NOMO-1 (cell line): Measurements from ENCODE around the gene MT1M.
"Not testable (repeated sequence)": the region's sequence is repeated elsewhere in the genome, so short reads cannot be mapped to it uniquely, and the experiment has no call there.

Source experiments
- DNase-seq, 2 experiments: peaks; one replicate each; lab custom pipeline; 2025; ENCODE audit not compliant: unreplicated experiment in 2 of 2; lab: John Stamatoyannopoulos, UW

Gene MT1M

DNA sequence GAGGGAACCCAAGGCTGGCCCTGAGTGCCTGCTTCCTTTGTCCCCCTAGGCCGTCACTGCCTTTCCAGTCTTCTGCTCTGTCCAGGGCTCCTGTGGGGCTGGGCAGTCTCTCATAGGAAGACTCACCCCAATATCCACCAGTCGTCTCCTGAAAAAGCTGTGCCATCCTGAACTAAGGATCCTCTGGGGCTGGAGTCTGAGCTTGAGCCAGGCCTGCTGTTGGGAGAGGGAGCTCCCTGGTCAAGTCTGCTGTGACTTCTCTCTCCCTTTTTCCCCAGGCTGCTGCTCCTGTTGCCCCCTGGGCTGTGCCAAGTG lies 38.1 kb downstream of the MT1M start:
- no peak for DNase-seq

DNA sequence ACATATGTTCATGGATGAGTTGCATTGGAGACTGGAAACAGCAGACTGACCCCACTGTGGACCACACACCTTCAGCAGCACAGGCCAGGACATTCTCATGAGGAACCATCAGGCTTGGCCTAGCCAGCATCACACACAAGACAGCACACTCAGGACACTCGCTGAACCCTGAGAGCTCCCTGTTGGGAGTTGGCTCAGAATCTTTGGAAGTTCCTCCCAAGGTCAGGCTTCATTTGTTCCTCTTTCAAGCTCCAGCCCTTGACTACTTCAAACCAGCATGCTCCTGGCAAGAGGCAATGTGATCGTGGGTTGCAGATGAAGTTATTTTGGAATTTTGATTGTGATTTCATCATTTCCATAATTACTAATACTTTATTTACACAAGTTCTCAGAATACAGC lies 39.2 kb downstream of the MT1M start:
- not testable (repeated sequence) for DNase-seq

DNA sequence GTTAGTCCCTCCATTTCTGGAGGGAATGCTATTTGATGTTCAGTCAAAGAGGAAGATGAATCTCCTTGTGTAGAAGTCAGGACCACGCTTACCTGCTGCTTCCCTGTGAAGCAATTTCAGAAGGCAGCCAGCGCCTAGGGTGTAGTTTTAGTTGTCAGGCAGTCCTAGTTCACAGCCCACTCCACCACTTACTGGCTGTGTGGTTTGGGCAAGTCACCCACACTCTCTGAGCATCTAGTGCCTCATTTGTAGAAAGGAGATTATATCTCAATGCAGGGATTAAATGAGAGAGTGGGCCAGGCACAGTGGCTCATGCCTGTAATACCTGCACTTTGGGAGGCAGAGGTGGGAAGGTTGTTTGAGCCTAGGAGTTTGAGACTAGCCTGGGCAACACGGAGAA lies 39.7 kb downstream of the MT1M start:
- DNase-seq: not testable (repeated sequence)

DNA sequence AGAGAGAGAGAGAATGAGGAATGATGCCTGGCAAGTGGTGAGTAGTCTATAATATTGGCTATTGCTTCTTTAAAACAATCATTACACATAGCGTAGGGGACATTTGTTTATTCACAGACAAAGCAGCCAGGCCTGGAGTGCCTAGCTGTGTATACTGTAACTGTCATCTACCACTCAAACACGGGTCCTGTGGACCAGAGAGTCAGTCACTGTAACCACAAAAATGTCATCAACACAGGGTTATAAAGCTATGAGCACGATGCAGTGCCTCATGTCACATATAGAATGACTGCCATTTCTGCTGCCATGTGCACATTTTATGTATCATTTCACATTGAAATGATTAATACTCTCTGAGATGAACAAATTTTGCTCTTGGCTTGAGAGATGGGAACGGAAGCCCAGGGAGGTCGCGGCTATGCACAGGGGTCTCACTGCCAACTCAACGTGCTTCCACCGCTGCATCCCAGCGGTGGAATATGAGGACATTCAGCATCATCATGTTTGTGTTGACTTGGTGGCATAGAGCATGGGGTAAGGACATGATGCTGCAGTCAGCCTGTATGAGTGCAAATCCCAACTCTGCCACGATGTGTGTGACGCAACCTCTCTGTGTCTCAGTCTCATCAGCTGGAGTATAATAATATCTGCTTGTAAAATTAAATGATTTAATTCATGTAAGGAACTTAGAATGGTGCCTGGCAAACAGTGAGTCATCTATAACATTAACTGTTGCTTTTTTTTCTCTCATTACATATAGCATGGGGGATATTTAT lies 40.5 kb downstream of the MT1M start:
- DNase-seq: peak in 1 of 2 experiments; percentile 8

DNA sequence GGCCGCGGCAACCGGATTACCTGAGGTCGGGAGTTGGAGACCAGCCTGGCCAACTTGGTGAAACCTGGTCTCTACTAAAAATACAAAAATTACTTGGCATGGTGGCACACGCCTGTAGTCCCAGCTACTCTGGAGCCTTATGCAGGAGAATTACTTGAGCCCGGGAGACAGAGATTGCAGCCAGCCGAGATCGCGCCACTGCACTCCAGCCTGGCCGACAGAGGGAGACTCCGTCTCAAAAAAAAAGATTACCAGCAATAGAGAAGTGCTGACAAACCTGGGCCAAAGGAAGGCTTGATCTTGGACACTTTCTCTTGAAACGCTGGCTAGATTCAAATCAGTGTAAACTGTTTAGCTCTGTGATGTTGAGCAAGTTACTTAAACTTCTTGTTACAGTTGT lies 41.5 kb downstream of the MT1M start:
- DNase-seq: peak; percentile 51 to 67

DNA sequence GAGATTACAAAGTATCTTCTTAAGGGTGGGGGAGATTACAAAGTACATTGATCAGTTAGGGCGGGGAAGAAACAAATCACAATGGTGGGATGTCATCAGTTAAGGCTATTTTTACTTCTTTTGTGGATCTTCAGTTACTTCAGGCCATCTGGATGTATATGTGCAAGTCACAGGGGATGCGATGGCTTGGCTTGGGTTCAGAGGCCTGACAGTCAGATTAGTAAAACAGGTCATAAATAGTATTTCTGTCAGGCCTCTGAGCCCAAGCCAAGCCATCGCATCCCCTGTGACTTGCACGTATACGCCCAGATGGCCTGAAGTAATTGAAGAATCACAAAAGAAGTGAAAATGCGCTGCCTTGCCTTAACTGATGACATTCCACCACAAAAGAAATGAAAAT lies 42.1 kb downstream of the MT1M start:
- not testable (repeated sequence) for DNase-seq

DNA sequence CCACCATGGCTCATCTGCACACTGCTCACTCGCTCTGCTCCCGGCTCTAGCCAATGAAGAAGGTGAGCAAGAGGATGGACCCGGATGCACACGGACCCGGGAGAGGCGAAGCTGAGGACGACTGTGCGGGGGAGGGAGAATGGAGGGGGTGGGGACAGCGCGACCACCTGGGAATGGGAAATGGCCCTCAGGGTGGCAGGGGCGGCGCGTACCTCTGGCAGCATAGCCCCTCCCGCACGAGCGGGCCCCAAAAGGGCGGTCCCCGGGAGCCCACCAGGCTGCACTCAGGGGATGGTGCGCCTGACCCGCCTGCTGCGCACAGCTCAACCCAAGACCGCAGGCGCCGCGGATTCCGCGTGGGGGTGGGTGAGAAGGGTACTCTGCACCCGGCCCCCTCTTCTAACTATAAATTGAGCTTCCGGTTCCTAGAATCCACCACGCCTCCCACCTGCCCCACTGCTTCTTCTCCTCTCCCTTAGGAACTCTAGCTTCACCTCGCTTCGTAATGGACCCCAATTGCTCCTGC lies 43.3 kb downstream of the MT1M start:
- DNase-seq: peak in 1 of 2 experiments; percentile 24

DNA sequence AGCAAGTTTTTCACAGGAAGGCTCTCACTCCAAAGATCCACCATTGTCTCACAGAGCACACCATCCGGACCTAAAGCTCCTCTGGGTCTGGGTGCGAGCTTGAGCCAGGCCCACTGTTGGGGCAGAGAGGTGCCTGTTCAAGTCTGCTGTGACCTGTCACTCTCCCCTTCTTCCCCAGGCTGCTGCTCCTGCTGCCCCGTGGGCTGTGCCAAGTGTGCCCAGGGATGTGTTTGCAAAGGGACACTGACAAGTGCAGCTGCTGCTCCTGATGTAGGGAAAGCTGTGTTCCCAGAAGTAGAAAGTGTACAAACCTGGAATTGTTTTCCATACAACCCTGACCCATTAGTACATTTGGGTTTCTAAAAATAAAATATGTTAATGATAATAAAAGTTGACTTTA lies 45.0 kb downstream of the MT1M start:
- DNase-seq: no peak

DNA sequence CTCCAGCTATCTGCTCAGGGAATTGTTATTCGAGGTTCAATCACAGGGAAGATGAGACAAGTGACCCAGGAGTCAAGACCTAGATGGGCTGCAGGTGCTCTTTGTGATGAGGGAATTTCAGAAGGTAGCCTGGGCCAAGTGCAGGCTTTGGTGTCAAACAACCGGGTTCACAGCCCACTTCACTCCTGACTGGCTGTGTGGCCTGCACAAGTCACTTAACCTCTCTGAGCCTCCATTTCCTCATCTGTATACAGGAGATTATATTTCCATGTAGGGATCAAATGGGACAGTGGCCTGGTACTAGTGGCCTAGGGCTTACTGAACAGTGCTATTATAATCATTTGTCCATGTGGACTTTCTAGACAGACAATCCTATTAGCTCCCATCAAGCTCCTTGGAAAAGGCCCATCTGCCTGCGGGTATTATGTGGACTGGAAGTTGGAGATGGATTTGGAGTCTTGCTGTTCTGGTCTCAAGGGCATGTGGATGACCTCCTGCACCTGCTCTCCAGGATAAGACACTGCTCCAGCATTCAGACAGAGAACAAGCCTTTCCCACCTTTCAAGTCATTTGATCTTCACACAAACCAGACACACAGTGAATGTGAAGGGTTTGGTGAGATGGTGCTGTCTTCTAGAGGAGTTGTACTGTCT lies 46.7 kb downstream of the MT1M start:
- DNase-seq: no peak

DNA sequence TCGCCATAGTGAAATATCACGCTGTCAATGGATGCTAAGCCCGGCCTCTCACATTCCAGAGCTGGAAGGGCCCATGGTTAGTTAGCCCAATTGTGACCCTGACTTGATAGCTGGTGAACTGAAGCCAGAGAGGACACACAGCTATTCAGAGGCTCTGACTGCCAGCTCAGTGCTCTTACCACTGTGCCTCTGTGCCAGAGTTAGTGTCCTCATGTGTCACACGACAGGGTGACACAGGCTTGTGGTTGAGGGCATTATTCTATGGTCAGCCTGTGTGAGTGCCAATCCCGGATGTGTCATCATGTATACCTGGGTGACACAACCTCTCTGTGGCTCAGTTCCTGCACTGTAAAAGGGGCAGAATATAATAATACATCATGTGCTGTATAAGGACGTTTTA lies 47.4 kb downstream of the MT1M start:
- peak; percentile 18 to 42 for DNase-seq

DNA sequence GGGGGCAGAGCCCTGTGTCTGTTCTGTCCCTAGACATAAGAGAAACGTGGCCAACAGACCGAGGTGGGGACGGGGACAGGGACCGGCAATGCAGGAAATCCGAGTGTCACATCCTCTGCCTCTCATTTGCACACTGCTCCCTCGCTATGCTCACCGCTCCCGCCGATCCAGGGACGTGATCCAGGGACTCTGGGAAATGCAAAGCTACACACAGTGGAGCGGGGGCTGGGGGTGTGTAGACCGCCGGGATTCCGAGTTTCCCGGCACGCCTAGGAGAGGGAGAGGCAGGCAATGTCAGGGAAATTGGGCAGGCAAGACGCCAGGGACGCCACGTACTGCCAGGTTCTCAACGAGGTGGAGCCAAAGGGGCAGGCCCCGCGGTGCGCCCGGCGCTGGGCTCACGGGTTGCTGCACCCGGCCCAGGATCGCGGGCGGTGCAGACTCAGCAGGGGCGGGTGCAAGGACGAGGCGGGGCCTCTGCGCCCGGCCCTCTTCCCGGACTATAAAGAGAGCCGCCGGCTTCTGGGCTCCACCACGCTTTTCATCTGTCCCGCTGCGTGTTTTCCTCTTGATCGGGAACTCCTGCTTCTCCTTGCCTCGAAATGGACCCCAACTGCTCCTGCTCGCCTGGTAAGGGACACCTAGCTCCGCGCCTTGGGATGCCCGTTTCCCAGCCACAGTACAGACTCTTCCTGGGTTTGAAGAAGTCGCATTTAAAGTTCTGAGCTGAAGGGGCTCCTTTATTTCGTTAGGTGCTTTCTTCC lies 49.7 kb downstream of the MT1M start, which contains the start of gene MT1X:
TSS of gene MT1X (plus strand) at position 532 of the 764 bp plus-strand sequence. CDS start at position 603, 71 bp downstream.
- DNase-seq: peak; percentile 92 to 96

DNA sequence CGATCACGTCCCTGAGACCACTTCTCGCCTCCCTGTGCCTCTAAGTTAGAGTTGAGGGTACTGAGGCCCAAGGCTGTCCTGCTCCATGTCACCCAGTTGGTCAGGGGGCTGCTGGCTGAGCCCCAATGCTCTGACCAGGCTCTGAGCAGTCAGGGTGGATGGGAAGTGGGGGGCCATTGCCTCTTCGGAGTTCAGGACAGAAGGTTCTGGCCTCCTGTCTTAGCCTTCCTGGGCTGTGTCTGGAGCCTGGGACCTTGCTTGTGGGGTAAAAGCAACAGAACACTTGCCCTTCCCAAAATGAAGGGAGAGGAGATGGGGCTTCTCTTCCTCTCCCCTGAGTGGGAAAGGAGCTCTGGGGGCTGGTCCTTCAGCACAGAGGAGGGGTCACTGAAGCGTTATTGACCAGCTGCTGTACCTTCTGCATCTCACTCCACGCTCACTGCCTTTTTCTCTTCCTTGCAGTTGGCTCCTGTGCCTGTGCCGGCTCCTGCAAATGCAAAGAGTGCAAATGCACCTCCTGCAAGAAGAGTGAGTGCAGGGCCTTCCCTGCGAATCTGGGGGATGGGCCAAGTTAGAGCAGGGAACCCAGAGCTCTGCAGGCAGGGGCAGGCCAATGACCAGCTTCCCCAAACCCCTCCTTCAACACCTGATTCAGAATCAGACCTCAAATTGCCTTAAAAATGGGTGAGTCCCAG lies 50.4 kb downstream of the MT1M start:
- peak in 1 of 2 experiments; percentile 9 for DNase-seq
